ENCODE data around the gene NLGN1. TPM values are rescaled to one million over a fixed set of nuclear protein-coding genes. Genes with fewer than 3 reads are reported as not detected.

Gene NLGN1
- total and polyA plus RNA-seq, 9 of the 15 experiments (the other 6 are each of a cell fraction or from before 2014, with no cell fraction given) = under 0.01 to 0.01 TPM; not detected in 7

DNA sequence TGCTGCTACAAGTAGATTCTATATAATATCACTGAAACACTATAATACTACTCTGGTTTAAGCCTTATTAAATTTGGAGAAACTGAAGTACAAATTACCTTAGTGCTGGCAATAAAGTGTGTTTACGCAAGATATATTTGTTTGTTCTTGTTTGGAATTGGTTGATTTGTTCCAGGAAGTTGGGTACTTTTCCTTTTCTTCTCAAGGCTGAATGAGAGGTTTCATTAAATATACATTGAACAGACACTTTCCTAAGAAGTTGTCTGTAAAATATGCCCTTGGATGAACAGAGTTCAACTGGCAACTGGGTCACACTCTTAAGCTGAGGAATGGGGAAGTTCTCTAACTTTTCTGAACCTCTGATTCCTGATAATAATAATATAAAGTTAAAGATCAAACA lies 919.5 kb downstream of the NLGN1 start:
- no TSS peak for BruUV-seq (replicated peaks)
- ATAC-seq = no peak
- Histone ChIP-seq H3K9ac (ENCODE audit: insufficient read depth in 1 of 2, low read depth in 2 of 2, low read length in 2 of 2) (no peak overlapping the region), H2AFZ (ENCODE audit: low read depth, low read length) (no peak overlapping the region), H3K9me1 (ENCODE audit: control insufficient read depth, insufficient read depth, low read length) (no peaks in the 10 kb centered on the region), H3K4me3 (no peak overlapping the region), H3K4me1 (replicated peaks in 1 of 2; ENCODE audit: control insufficient read depth in 2 of 2, insufficient read depth in 2 of 2, low read length in 2 of 2) (no peaks in the 10 kb centered on the region), H3K27ac (ENCODE audit: extremely low read depth, low read depth, low read length) (no peak overlapping the region), H3K36me3 (ENCODE audit: control insufficient read depth, insufficient read depth, low read length) (no peaks in the 10 kb centered on the region), H3K27me3 (ENCODE audit: control insufficient read depth in 2 of 2, insufficient read depth in 2 of 2, low read length in 2 of 2) (no peaks in the 10 kb centered on the region), H3K9me3 (replicated peaks; ENCODE audit: control insufficient read depth, insufficient read depth, low read depth, low read length) (no peaks in the 10 kb centered on the region), H3K79me2 (ENCODE audit: control insufficient read depth, insufficient read depth, low read length) (no peaks in the 10 kb centered on the region), H3K4me2 (ENCODE audit: insufficient read depth, low read length) (no peak overlapping the region), H4K20me1 (replicated peaks; ENCODE audit: control insufficient read depth, insufficient read depth, low read length) (no peaks in the 10 kb centered on the region)
- POLR2A ChIA-PET = no interaction called here
- WGBS (ENCODE audit: insufficient coverage, low coverage, missing lambda C conversion rate) = 8% methylated on average over 1 of the region's 1 CpG
- CTCF ChIA-PET (ENCODE audit: low intra/inter-chr PET ratio) = no interaction called here
- no peak for TF ChIP-seq PHF8 (IDR thresholded peaks at IDR 0.05; ENCODE audit: borderline replicate concordance, low read length)
- TF ChIP-seq SIN3B (IDR thresholded peaks at IDR 0.05; ENCODE audit: low read depth) = no peak
- no peak for TF ChIP-seq ZNF717 (CRISPR knock-in tag; IDR thresholded peaks at IDR 0.05)
- TF ChIP-seq, protein P1, sequence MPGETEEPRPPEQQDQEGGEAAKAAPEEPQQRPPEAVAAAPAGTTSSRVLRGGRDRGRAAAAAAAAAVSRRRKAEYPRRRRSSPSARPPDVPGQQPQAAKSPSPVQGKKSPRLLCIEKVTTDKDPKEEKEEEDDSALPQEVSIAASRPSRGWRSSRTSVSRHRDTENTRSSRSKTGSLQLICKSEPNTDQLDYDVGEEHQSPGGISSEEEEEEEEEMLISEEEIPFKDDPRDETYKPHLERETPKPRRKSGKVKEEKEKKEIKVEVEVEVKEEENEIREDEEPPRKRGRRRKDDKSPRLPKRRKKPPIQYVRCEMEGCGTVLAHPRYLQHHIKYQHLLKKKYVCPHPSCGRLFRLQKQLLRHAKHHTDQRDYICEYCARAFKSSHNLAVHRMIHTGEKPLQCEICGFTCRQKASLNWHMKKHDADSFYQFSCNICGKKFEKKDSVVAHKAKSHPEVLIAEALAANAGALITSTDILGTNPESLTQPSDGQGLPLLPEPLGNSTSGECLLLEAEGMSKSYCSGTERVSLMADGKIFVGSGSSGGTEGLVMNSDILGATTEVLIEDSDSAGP (CRISPR knock-in tag; IDR thresholded peaks at IDR 0.05) = no peak
- no peak for TF ChIP-seq ZNF239 (CRISPR knock-in tag; IDR thresholded peaks at IDR 0.05)
- no peak for TF ChIP-seq ZNF282 (CRISPR knock-in tag; IDR thresholded peaks at IDR 0.05)
- TF ChIP-seq TFAM (CRISPR knock-in tag; conservative IDR thresholded peaks at IDR 0.05) = no peak
- TF ChIP-seq, protein P2, sequence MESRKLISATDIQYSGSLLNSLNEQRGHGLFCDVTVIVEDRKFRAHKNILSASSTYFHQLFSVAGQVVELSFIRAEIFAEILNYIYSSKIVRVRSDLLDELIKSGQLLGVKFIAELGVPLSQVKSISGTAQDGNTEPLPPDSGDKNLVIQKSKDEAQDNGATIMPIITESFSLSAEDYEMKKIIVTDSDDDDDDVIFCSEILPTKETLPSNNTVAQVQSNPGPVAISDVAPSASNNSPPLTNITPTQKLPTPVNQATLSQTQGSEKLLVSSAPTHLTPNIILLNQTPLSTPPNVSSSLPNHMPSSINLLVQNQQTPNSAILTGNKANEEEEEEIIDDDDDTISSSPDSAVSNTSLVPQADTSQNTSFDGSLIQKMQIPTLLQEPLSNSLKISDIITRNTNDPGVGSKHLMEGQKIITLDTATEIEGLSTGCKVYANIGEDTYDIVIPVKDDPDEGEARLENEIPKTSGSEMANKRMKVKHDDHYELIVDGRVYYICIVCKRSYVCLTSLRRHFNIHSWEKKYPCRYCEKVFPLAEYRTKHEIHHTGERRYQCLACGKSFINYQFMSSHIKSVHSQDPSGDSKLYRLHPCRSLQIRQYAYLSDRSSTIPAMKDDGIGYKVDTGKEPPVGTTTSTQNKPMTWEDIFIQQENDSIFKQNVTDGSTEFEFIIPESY (CRISPR knock-in tag; IDR thresholded peaks at IDR 0.05) = no peak
- intact Hi-C loops (cut with micrococcal nuclease) = no loop called here
- FAIRE-seq = no peak
- DNase-seq (ENCODE audit: extremely low read depth in 1 of 4, low spot score in 3 of 4) = no peak
- in situ Hi-C loops (cut with MboI) = no loop called here
